HG03103 (cell line): ENCODE measurements around the gene EIF2S3B.
"Not testable (repeated sequence)": the region's sequence is repeated elsewhere in the genome, so short reads cannot be mapped to it uniquely, and the experiment has no call there.

Source experiments
- ATAC-seq: cut with Tn5 transposase; IDR thresholded peaks from one replicate; pipeline ENCODE4 v1.9.1; 2021; ENCODE audit warnings: low read depth; ENCODE audit not compliant: unreplicated experiment

EIF2S3B gene

GRCh38 chr12:10505620-10506019, at the start of gene EIF2S3B:
TSS of gene EIF2S3B (plus strand) at chr12:10505890. CDS start at chr12:10505903, 13 bp downstream.
- ATAC-seq = no peak

GRCh38 chr12:10456856-10457255, 48.8 kb upstream of the EIF2S3B start:
- ATAC-seq = no peak

DNA sequence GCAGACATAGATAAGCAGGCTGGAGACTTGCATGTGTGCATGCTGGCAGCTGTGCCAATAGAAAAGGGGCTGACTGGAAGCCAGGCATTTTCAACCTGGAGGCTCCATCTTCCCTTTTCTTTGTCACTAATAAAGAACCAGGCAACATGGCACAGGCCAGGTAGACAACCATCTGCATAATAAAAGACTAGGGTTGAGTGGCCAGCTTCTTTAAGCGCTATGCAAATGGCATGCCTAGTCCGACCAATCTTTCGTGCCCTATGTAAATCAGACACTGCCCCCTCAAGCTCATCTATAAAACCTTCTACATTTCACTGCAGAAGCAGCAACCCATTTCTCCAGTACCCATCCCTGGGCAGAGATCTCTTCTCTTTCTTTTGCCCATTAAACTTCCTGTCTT, 47.9 kb upstream of the EIF2S3B start:
- no peak for ATAC-seq

DNA sequence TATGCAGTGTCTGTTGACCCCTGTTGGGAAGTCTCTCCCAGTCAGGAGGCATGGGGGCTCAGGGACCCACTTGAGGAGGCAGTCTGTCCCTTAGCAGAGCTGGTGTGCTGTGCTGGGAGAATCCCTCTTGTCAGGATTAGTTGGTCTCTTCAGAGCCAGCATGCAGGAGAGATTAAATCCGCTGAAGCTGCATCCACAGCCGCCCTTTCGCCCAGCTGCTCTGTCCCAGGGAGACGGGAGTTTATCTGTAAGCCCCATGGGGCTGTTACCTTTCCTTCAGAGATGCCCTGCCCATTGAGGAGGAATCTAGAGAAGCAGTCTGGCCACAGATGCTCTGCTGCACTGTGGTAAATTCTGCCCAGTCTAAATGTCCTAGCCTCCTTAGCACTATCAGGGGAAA, 39.4 kb upstream of the EIF2S3B start:
- ATAC-seq = no peak

DNA sequence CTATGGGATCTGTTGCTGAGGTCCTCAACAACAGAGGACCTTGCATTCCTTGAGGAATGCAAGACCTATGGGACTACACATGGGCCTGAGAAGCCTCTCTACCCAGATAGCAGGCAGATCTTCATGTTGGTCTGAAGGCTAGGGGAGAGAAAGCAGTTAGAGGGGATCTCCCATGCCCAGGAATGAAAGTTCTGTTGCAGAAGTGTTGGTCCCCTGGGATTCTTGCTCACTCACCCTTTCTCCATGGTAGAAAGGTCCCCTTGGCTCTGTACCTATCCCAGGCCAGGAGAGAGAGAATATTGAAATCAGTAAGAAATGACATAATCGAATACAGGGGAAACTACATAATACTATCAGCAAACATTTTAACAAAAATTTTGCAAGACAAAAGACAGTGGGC, 36.0 kb upstream of the EIF2S3B start:
- no peak for ATAC-seq

- ATAC-seq = not testable (repeated sequence)
These were observed 32.9 kb upstream of the EIF2S3B start for GRCh38 chr12:10472808-10473207.

DNA sequence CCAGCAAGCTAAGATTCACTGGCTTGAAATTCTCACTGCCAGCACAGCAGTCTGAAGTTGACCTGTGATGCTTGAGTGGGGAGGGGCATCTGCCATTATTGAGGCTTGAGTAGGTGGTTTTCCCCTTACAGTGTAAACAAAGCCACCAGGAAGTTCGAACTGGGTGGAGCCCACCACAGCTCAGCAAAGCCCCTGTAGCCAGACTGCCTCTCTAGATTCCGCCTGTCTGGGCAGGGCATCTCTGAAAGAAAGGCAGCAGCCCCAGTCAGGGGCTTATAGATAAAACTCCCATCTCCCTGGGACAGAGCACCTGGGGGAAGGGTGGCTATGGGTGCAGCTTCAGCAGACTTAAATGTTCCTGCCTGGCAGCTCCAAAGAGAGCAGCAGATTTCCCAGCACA, 23.8 kb upstream of the EIF2S3B start:
- ATAC-seq = not testable (repeated sequence)

GRCh38 chr12:10487328-10487727, 18.4 kb upstream of the EIF2S3B start:
- ATAC-seq = not testable (repeated sequence)

GRCh38 chr12:10491766-10492165, 13.9 kb upstream of the EIF2S3B start:
- ATAC-seq = no peak

- no peak for ATAC-seq
These were observed 8.1 kb upstream of the EIF2S3B start for GRCh38 chr12:10497602-10498001.

GRCh38 chr12:10498042-10498441, 7.6 kb upstream of the EIF2S3B start:
- ATAC-seq = no peak

GRCh38 chr12:10501030-10501429, 4.7 kb upstream of the EIF2S3B start:
- ATAC-seq = no peak

- ATAC-seq = no peak
These were observed 2.2 kb upstream of the EIF2S3B start for GRCh38 chr12:10503460-10503859.

GRCh38 chr12:10511756-10512355, 6.2 kb downstream of the EIF2S3B start:
- ATAC-seq = no peak

GRCh38 chr12:10512798-10513197, 7.1 kb downstream of the EIF2S3B start:
- no peak for ATAC-seq

GRCh38 chr12:10521555-10521954, 15.9 kb downstream of the EIF2S3B start:
- ATAC-seq = no peak

- ATAC-seq = no peak
These were observed 22.7 kb downstream of the EIF2S3B start for GRCh38 chr12:10528174-10528953.

- no peak for ATAC-seq
These were observed 23.9 kb downstream of the EIF2S3B start for GRCh38 chr12:10529603-10530002.

DNA sequence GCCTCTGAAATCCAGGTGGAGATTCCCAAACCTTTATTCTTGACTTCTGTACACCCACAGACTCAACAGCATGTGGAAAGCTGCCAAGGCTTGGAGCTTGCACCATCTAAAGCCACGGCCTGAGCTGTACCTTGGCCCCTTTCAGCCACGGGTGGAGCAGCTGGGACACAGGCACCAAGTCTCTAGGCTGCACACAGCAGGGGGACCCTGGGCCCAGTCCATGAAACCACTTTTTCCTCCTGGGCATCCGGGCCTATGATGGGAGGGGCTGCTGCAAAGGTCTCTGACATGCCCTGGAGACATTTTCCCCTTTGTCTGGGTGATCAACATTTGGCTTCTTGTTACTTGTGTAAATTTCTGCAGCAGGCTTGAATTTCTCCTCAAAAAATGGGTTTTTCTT, 32.0 kb downstream of the EIF2S3B start:
- no peak for ATAC-seq

DNA sequence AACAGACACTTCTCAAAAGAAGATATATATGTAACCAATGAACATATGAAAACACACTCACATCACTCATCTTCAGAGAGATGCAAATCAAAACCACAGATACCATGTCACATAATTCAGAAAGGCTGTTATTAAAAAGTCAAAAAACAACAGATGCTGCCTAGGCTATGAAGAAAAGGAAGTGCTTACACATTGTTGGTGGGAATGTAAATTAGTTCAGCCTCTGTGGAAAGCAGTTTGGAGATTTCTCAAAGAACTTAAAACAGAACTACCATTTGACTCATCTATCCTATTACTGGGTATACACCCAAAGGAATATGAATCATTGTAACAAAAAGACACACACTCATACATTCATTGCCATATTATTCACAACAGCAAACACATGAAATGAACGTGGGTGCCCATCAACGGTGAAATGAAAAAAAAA, 35.1 kb downstream of the EIF2S3B start:
- ATAC-seq = peak; percentile 81

- ATAC-seq = no peak
These were observed 37.8 kb downstream of the EIF2S3B start for GRCh38 chr12:10543499-10543898.

DNA sequence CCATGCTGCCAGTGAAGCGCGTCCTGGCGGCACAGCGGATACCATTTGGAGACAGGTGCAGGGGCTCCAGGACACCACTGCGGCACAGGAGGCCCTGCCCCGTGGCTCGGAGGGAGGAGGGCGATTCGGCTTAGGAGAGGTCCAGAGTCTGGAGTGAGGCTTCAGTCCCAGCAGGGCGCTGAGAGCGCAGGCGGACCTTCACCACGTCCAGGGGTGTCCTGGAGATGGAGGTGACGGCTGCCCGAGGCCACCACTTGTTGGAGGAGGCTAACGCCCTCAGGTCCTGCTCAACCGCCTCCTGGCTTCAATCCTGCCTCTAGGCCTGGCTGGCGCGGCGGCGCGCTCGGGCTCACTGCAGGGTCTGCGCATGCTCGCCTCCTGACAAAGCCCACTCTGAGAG, 45.7 kb downstream of the EIF2S3B start:
- no peak for ATAC-seq
